H1 (cell line): ENCODE measurements around the gene DOK6. TPM values are rescaled to one million over a fixed set of nuclear protein-coding genes. Genes with fewer than 3 reads are reported as not detected.

Source experiments
- CTCF ChIA-PET: fragments of 300-600 bp; sonication (Branson Sonifier 250); formaldehyde crosslinking; loops from one replicate; lab custom pipeline; 2021; ENCODE audit not compliant: partially characterized antibody; lab: Charles Lee
- POLR2A ChIA-PET: fragments of 300-600 bp; sonication (Branson Sonifier 250); formaldehyde crosslinking; loops from one replicate; lab custom pipeline; 2021; ENCODE audit warnings: inconsistent platforms; ENCODE audit not compliant: partially characterized antibody; lab: Charles Lee
- DNase-seq, 2 experiments: peaks; one replicate each; pipeline versions ENCODE4 v3.0.0 to v3.0.0-alpha.2; 2010 to 2022; ENCODE audit warnings: low spot score in 2 of 2, low read depth in 1 of 2, mixed read lengths in 1 of 2
- FAIRE-seq: peaks from 2 replicates; lab custom pipeline; 2011; peaks lifted over from hg19 to GRCh38; lab: Jason Lieb, UNC
- H2AFZ ChIP-seq: 2 replicates; pipeline ENCODE4 v1.8.1; 2012; ENCODE audit warnings: low read length, inconsistent platforms
- H2AK5ac ChIP-seq: 2 replicates; pipeline ENCODE4 v1.6.1; 2013; ENCODE audit warnings: low read depth, low read length
- H2BK120ac ChIP-seq: replicated peaks from 2 replicates; pipeline ENCODE3; 2013; ENCODE audit warnings: low read depth, low read length, inconsistent platforms
- H2BK12ac ChIP-seq: 2 replicates; pipeline ENCODE4 v1.6.1; 2013; ENCODE audit warnings: low read depth, low read length
- H2BK15ac ChIP-seq: 2 replicates; pipeline ENCODE4 v1.6.1; 2013; ENCODE audit warnings: low read length
- H2BK20ac ChIP-seq: 2 replicates; pipeline ENCODE4 v1.6.1; 2013; ENCODE audit warnings: low read length
- H2BK5ac ChIP-seq: 2 replicates; pipeline ENCODE4 v1.6.1; 2013; ENCODE audit warnings: low read depth, low read length
- H3K14ac ChIP-seq: 2 replicates; pipeline ENCODE4 v1.6.1; 2013; ENCODE audit warnings: inconsistent platforms; ENCODE audit not compliant: insufficient read length
- H3K18ac ChIP-seq: 2 replicates; pipeline ENCODE4 v1.6.1; 2013; ENCODE audit warnings: low read length; ENCODE audit errors: extremely low read depth
- H3K23ac ChIP-seq: 2 replicates; pipeline ENCODE4 v1.6.1; 2013; ENCODE audit warnings: inconsistent platforms; ENCODE audit not compliant: insufficient read length
- H3K23me2 ChIP-seq: 2 replicates; pipeline ENCODE4 v1.6.1; 2013; ENCODE audit warnings: low read depth, low read length
- H3K27ac ChIP-seq: 2 replicates; pipeline ENCODE4 v1.6.1; 2011; ENCODE audit warnings: low read depth, low read length, inconsistent platforms
- H3K27me3 ChIP-seq, 4 experiments: replicated peaks in 1 of 4; 1 replicate in 1 of 4; 2 replicates in 3 of 4; pipeline versions ENCODE4 v1.6.1 to v1.8.1; 2011 to 2013; ENCODE audit warnings: low read length in 3 of 4, mild to moderate bottlenecking in 3 of 4, inconsistent platforms in 2 of 4, mixed read lengths in 2 of 4, moderate library complexity in 1 of 4; ENCODE audit not compliant: control insufficient read depth in 3 of 4, insufficient read depth in 3 of 4; ENCODE audit errors: extremely low read depth in 1 of 4
- H3K36me3 ChIP-seq, 4 experiments: 2 replicates each; pipeline versions ENCODE4 v1.6.1 to v1.8.1; 2011 to 2013; ENCODE audit warnings: mild to moderate bottlenecking in 4 of 4, low read length in 3 of 4, moderate library complexity in 2 of 4, control low read depth in 1 of 4, inconsistent platforms in 1 of 4; ENCODE audit not compliant: insufficient read depth in 4 of 4, control insufficient read depth in 2 of 4
- H3K4ac ChIP-seq: replicated peaks from 2 replicates; pipeline ENCODE3; 2013; ENCODE audit warnings: low read length, low read depth, mixed read lengths, inconsistent platforms; ENCODE audit not compliant: insufficient read length
- H3K4me1 ChIP-seq, 4 experiments: replicated peaks in 1 of 4; 1 replicate in 1 of 4; 2 replicates in 3 of 4; pipeline versions ENCODE4 v1.6.1 to v1.8.1; 2011 to 2013; ENCODE audit warnings: low read length in 3 of 4, inconsistent platforms in 2 of 4, mixed read lengths in 1 of 4; ENCODE audit not compliant: insufficient read depth in 4 of 4, control insufficient read depth in 3 of 4
- H3K4me2 ChIP-seq, 2 experiments: 2 replicates each; pipeline versions ENCODE4 v1.6.1 to v1.8.1; 2011 to 2013; ENCODE audit warnings: low read depth in 2 of 2, low read length in 2 of 2, control low read depth in 1 of 2, inconsistent platforms in 1 of 2, mild to moderate bottlenecking in 1 of 2; ENCODE audit not compliant: insufficient read depth in 1 of 2
- H3K4me3 ChIP-seq, 4 experiments: fragments of 200-600, 300-600 bp in 1 of 4; sonication (generic), shearing (Covaris generic), sonication (Bioruptor Twin) in 1 of 4; 2 replicates each; pipeline versions ENCODE4 v1.5.1 to v1.8.1; 2011 to 2016; ENCODE audit warnings: low read length in 4 of 4, low read depth in 3 of 4, control low read depth in 2 of 4, inconsistent platforms in 2 of 4, mild to moderate bottlenecking in 2 of 4, mixed read lengths in 1 of 4, moderate library complexity in 1 of 4; ENCODE audit not compliant: insufficient read depth in 2 of 4; ENCODE audit errors: extremely low read depth in 1 of 4
- H3K56ac ChIP-seq: replicated peaks from 2 replicates; pipeline ENCODE3; 2013; ENCODE audit warnings: low read depth, mild to moderate bottlenecking, mixed read lengths, low read length, inconsistent platforms; ENCODE audit not compliant: insufficient read length
- H3K79me1 ChIP-seq: 2 replicates; pipeline ENCODE4 v1.6.1; 2013; ENCODE audit warnings: low read depth, low read length, control low read depth
- H3K79me2 ChIP-seq, 2 experiments: 2 replicates each; pipeline versions ENCODE4 v1.6.1 to v1.8.1; 2012 to 2013; ENCODE audit warnings: low read length in 2 of 2, mild to moderate bottlenecking in 2 of 2, inconsistent platforms in 1 of 2; ENCODE audit not compliant: insufficient read depth in 2 of 2, control insufficient read depth in 1 of 2
- H3K9ac ChIP-seq, 4 experiments: replicated peaks in 1 of 4; 1 replicate in 1 of 4; 2 replicates in 3 of 4; pipeline versions ENCODE4 v1.6.1 to v1.8.1; 2011 to 2013; ENCODE audit warnings: low read depth in 3 of 4, low read length in 3 of 4, control low read depth in 2 of 4, mild to moderate bottlenecking in 2 of 4, moderate library complexity in 2 of 4, inconsistent platforms in 1 of 4; ENCODE audit errors: extremely low read depth in 1 of 4
- H3K9me3 ChIP-seq, 2 experiments: 2 replicates each; pipeline versions ENCODE4 v1.6.1 to v1.8.1; 2012 to 2013; ENCODE audit warnings: mild to moderate bottlenecking in 2 of 2, moderate library complexity in 2 of 2, control low read depth in 1 of 2, inconsistent platforms in 1 of 2, low read depth in 1 of 2, low read length in 1 of 2, mixed read lengths in 1 of 2; ENCODE audit not compliant: insufficient read depth in 2 of 2
- H4K20me1 ChIP-seq, 2 experiments: replicated peaks in 1 of 2; 2 replicates each; pipeline versions ENCODE3 to v1.8.1; 2011 to 2013; ENCODE audit warnings: inconsistent platforms in 2 of 2, low read length in 2 of 2, mild to moderate bottlenecking in 1 of 2; ENCODE audit not compliant: insufficient read depth in 2 of 2, control insufficient read depth in 1 of 2
- H4K5ac ChIP-seq: 2 replicates; pipeline ENCODE4 v1.6.1; 2013; ENCODE audit warnings: low read length, low read depth, mixed read lengths, inconsistent platforms; ENCODE audit not compliant: insufficient read length
- H4K8ac ChIP-seq: 2 replicates; pipeline ENCODE4 v1.8.0; 2013; ENCODE audit warnings: mild to moderate bottlenecking, moderate library complexity, low read length, inconsistent platforms; ENCODE audit not compliant: insufficient read depth; ENCODE audit errors: extremely low read depth
- H4K91ac ChIP-seq: replicated peaks from 2 replicates; pipeline ENCODE3; 2013; ENCODE audit warnings: low read length, mixed read lengths, inconsistent platforms; ENCODE audit not compliant: insufficient read length
- BCL11A ChIP-seq, 2 experiments: IDR thresholded peaks; one replicate each; pipeline ENCODE4 v1.6.1; 2011; ENCODE audit warnings: low read depth in 2 of 2, low read length in 2 of 2, mild to moderate bottlenecking in 2 of 2
- EP300 ChIP-seq, 2 experiments: IDR thresholded peaks; 1 replicate in 1 of 2; 2 replicates in 1 of 2; pipeline ENCODE4 v1.6.1; 2011 to 2012; ENCODE audit warnings: low read depth in 2 of 2, low read length in 2 of 2, mild to moderate bottlenecking in 2 of 2, borderline replicate concordance in 1 of 2, inconsistent platforms in 1 of 2, moderate library complexity in 1 of 2
- SIN3A ChIP-seq, 2 experiments: IDR thresholded peaks in 1 of 2; conservative IDR thresholded peaks in 1 of 2; 2 replicates each; pipeline ENCODE4 v1.6.1; 2011 to 2012; ENCODE audit warnings: low read length in 2 of 2, improper control_type of control experiment in 1 of 2, low read depth in 1 of 2, mild to moderate bottlenecking in 1 of 2
- WGBS, 2 experiments: shearing (Covaris generic) in 1 of 2; methylation state at CpG; one replicate each; pipeline versions ENCODE4 v1.1.6 to v1.1.7; 2013 to 2015; ENCODE audit warnings: low lambda C conversion rate in 2 of 2, mixed read lengths in 2 of 2, inconsistent platforms in 1 of 2, low coverage in 1 of 2, missing lambda C conversion rate in 1 of 2; ENCODE audit not compliant: insufficient replicate concordance in 2 of 2, insufficient coverage in 1 of 2, insufficient read length in 1 of 2; ENCODE audit errors: extremely low coverage in 1 of 2, missing lambda C conversion rate in 1 of 2; 5-methylcytosine and 5-hydroxymethylcytosine counted together
- polyA plus RNA-seq, 7 experiments: library from polyadenylated mRNA; depleted of rRNA in 3 of 7; stranded (reverse) in 5 of 7; unstranded in 2 of 7; fragments of >200 nt in 5 of 7; fragments of 200-250 nt in 2 of 7; gene quantifications; 1 replicate in 5 of 7; 2 replicates in 1 of 7; 4 replicates in 1 of 7; pipeline versions ENCODE4 v1.2.1 to v1.2.3, GENCODE V29; 2011 to 2013; ENCODE audit warnings: missing spikeins in 2 of 7, mixed read lengths in 2 of 7
- total RNA-seq: library from RNA; stranded (reverse); fragmentation: NEBNext Ultra II Directional; extraction: Animal tissue kit (Norgen Biotek cat#: 25700); gene quantifications from 2 replicates; pipeline ENCODE4 v1.2.1, GENCODE V29; 2021

DOK6 gene
- total and polyA plus RNA-seq, 2 of the 8 experiments (the other 6 are each of a cell fraction or from before 2014, with no cell fraction given), result 0.33 to 0.50 TPM

- no peaks in the 10 kb centered on the region for H3K79me1 ChIP-seq
Measured at GRCh38 chr18:69885355-69885754, 484.7 kb downstream of the DOK6 start.

More at GRCh38 chr18:69885355-69885754, 484.7 kb downstream of the DOK6 start:
- no peak overlapping the region for H2AK5ac ChIP-seq
- H3K36me3 ChIP-seq, result no peaks in the 10 kb centered on the region
- H2BK15ac ChIP-seq, result no peak overlapping the region
- H4K91ac ChIP-seq, result peak overlapping the region; percentile 9
- H3K27ac ChIP-seq, result no peak overlapping the region
- ChIA-PET CTCF (no interaction called here), POLR2A (no interaction called here)
- WGBS, 2 experiments, result 88% methylated on average over 4 of the region's 4 CpGs; no CpG with 5 or more reads in 1 of the 2 experiments
- H3K18ac ChIP-seq, result no peak overlapping the region
- H3K4me2 ChIP-seq, result no peak overlapping the region
- H2BK120ac ChIP-seq, result no peak overlapping the region
- no peak for TF ChIP-seq SIN3A (conservative IDR thresholded peaks at IDR 0.05 in 1 of 2, IDR thresholded peaks at IDR 0.05 in 1 of 2; ENCODE audit: low read depth in 1 of 2, low read length in 2 of 2)
- no peak for TF ChIP-seq EP300 (IDR thresholded peaks at IDR 0.05; ENCODE audit: borderline replicate concordance in 1 of 2, low read depth in 2 of 2, low read length in 2 of 2)
- TF ChIP-seq BCL11A (IDR thresholded peaks at IDR 0.05; ENCODE audit: low read depth in 2 of 2, low read length in 2 of 2), result no peak
- no peak overlapping the region for H3K4me3 ChIP-seq
- no peak for FAIRE-seq
- H3K23ac ChIP-seq, result no peak overlapping the region
- no peak overlapping the region for H2BK20ac ChIP-seq
- no peaks in the 10 kb centered on the region for H3K79me2 ChIP-seq
- no peaks in the 10 kb centered on the region for H4K20me1 ChIP-seq
- H3K56ac ChIP-seq, result no peak overlapping the region
- H2BK12ac ChIP-seq, result no peak overlapping the region
- H2BK5ac ChIP-seq, result no peak overlapping the region
- no peaks in the 10 kb centered on the region for H3K9me3 ChIP-seq
- H3K14ac ChIP-seq, result no peak overlapping the region
- H3K27me3 ChIP-seq, result no peaks in the 10 kb centered on the region
- H3K23me2 ChIP-seq, result no peaks in the 10 kb centered on the region
- peak overlapping the region; percentile 39; the same call in 1 of the 2 replicates for H4K8ac ChIP-seq
- H3K4me1 ChIP-seq, result no peaks in the 10 kb centered on the region
- no peak overlapping the region for H4K5ac ChIP-seq
- H3K4ac ChIP-seq, result no peak overlapping the region
- no peak for DNase-seq
- H2AFZ ChIP-seq, result no peak overlapping the region
- no peak overlapping the region for H3K9ac ChIP-seq
